IMR-90 (cell line): ENCODE data around the gene RAPGEFL1. TPM values are rescaled to one million over a fixed set of nuclear protein-coding genes. Genes with fewer than 3 reads are reported as not detected.

Experiments
- ATAC-seq: fragments of 200-7000 bp; cut with Tn5 transposase; 2 replicates; pipeline ENCODE4 v1.9.1; 2020; ENCODE audit warnings: low read depth, mild to moderate bottlenecking, moderate library complexity
- BruUV-seq: library from RNA; stranded (reverse); fragments of 400-500 nt; replicated peaks from 2 replicates; lab custom pipeline; 2021; lab: Mats Ljungman, UMichigan
- CTCF ChIA-PET: fragments of 300-600 bp; formaldehyde crosslinking; extraction: SDS; loops from one replicate; lab custom pipeline; 2021; ENCODE audit warnings: antibody characterized with exemption; lab: Yijun Ruan, JAX
- POLR2A ChIA-PET: fragments of 300-600 bp; sonication (Branson Sonifier 250); formaldehyde crosslinking; loops from one replicate; lab custom pipeline; 2022; ENCODE audit warnings: antibody characterized with exemption; ENCODE audit not compliant: unreplicated experiment; lab: Charles Lee
- DNase-seq: peaks from one replicate; pipeline ENCODE4 v3.0.0; 2013
- H2AFZ ChIP-seq: replicated peaks from 2 replicates; pipeline ENCODE3; 2013; ENCODE audit warnings: low read length, mild to moderate bottlenecking; ENCODE audit not compliant: poor library complexity
- H2AK5ac ChIP-seq: 2 replicates; pipeline ENCODE4 v1.6.1; 2013; ENCODE audit warnings: low read depth, low read length, inconsistent platforms
- H2AK9ac ChIP-seq: replicated peaks from 2 replicates; pipeline ENCODE3; 2013; ENCODE audit warnings: mild to moderate bottlenecking, low read depth, low read length, moderate library complexity; ENCODE audit not compliant: poor library complexity
- H2BK120ac ChIP-seq: 2 replicates; pipeline ENCODE4 v1.6.1; 2013; ENCODE audit warnings: low read depth, low read length, inconsistent platforms
- H2BK15ac ChIP-seq: 3 replicates; pipeline ENCODE4 v1.6.1; 2013; ENCODE audit warnings: low read depth, low read length, inconsistent platforms
- H2BK20ac ChIP-seq: 2 replicates; pipeline ENCODE4 v1.6.1; 2013; ENCODE audit warnings: low read depth, mild to moderate bottlenecking, inconsistent platforms, low read length, moderate library complexity
- H2BK5ac ChIP-seq: 2 replicates; pipeline ENCODE4 v1.6.1; 2013; ENCODE audit warnings: mild to moderate bottlenecking, low read depth, low read length, inconsistent platforms; ENCODE audit not compliant: poor library complexity, severe bottlenecking
- H3K14ac ChIP-seq: replicated peaks from 2 replicates; pipeline ENCODE4 v1.6.1; 2013; ENCODE audit warnings: low read depth, low read length, inconsistent platforms
- H3K18ac ChIP-seq: 2 replicates; pipeline ENCODE4 v1.6.1; 2013; ENCODE audit warnings: low read depth, low read length, control low read depth
- H3K23ac ChIP-seq: 2 replicates; pipeline ENCODE4 v1.6.1; 2013; ENCODE audit warnings: low read depth, low read length, inconsistent platforms
- H3K27ac ChIP-seq: 2 replicates; pipeline ENCODE4 v1.5.1; 2013; ENCODE audit warnings: mild to moderate bottlenecking, control low read depth, low read length; ENCODE audit not compliant: insufficient read depth
- H3K27me3 ChIP-seq: 2 replicates; pipeline ENCODE4 v1.6.1; 2013; ENCODE audit warnings: low read length; ENCODE audit not compliant: control insufficient read depth, insufficient read depth
- H3K36me3 ChIP-seq: 2 replicates; pipeline ENCODE4 v1.6.1; 2013; ENCODE audit warnings: low read length, mixed read lengths; ENCODE audit not compliant: control insufficient read depth, insufficient read depth
- H3K4ac ChIP-seq: 2 replicates; pipeline ENCODE4 v1.6.1; 2013; ENCODE audit warnings: low read depth, low read length, inconsistent platforms
- H3K4me1 ChIP-seq: 2 replicates; pipeline ENCODE4 v1.6.1; 2013; ENCODE audit warnings: low read length, mixed read lengths; ENCODE audit not compliant: control insufficient read depth, insufficient read depth
- H3K4me2 ChIP-seq: 2 replicates; pipeline ENCODE4 v1.6.1; 2013; ENCODE audit warnings: low read depth, mild to moderate bottlenecking, control low read depth, low read length, moderate library complexity
- H3K4me3 ChIP-seq: 2 replicates; pipeline ENCODE4 v1.5.1; 2013; ENCODE audit warnings: low read depth, mild to moderate bottlenecking, control low read depth, low read length, moderate library complexity; ENCODE audit not compliant: insufficient read depth
- H3K56ac ChIP-seq: 2 replicates; pipeline ENCODE4 v1.6.1; 2013; ENCODE audit warnings: low read length, inconsistent platforms; ENCODE audit not compliant: insufficient read depth; ENCODE audit errors: extremely low read depth
- H3K79me1 ChIP-seq, 2 experiments: 2 replicates each; pipeline ENCODE4 v1.6.1; 2013; ENCODE audit warnings: low read length in 2 of 2, inconsistent platforms in 1 of 2, low read depth in 1 of 2
- H3K9ac ChIP-seq: 2 replicates; pipeline ENCODE4 v1.6.1; 2013; ENCODE audit warnings: low read depth, low read length, control low read depth
- H3K9me1 ChIP-seq: 2 replicates; pipeline ENCODE4 v1.6.1; 2013; ENCODE audit warnings: low read length, inconsistent platforms; ENCODE audit not compliant: insufficient read depth
- H3K9me3 ChIP-seq: 2 replicates; pipeline ENCODE4 v1.6.1; 2013; ENCODE audit warnings: low read length; ENCODE audit not compliant: control insufficient read depth, insufficient read depth
- H4K20me1 ChIP-seq: 2 replicates; pipeline ENCODE4 v1.6.1; 2013; ENCODE audit warnings: low read length, inconsistent platforms; ENCODE audit not compliant: insufficient read depth
- H4K5ac ChIP-seq: 2 replicates; pipeline ENCODE4 v1.6.1; 2013; ENCODE audit warnings: mild to moderate bottlenecking, low read depth, low read length, control low read depth
- H4K8ac ChIP-seq, 2 experiments: 2 replicates each; pipeline ENCODE4 v1.6.1; 2013; ENCODE audit warnings: low read depth in 2 of 2, low read length in 2 of 2, control low read depth in 1 of 2, inconsistent platforms in 1 of 2
- H4K91ac ChIP-seq: 2 replicates; pipeline ENCODE4 v1.6.1; 2013; ENCODE audit warnings: low read depth, low read length, inconsistent platforms; ENCODE audit not compliant: insufficient read depth
- BHLHE40 ChIP-seq: fragments of 150-350 bp; IDR thresholded peaks from 2 replicates; pipeline ENCODE4 v1.6.1; 2016; ENCODE audit warnings: mild to moderate bottlenecking, low read depth, low read length
- CHD1 ChIP-seq: IDR thresholded peaks from 2 replicates; pipeline ENCODE4 v1.6.1; 2012; ENCODE audit warnings: low read depth, low read length, improper control_type of control experiment
- CTCF ChIP-seq: conservative IDR thresholded peaks from 2 replicates; pipeline ENCODE4 v1.5.1; 2012; ENCODE audit warnings: mild to moderate bottlenecking, low read depth, low read length, improper control_type of control experiment
- ELK1 ChIP-seq: fragments of 150-350 bp; IDR thresholded peaks from 2 replicates; pipeline ENCODE4 v1.6.1; 2016; ENCODE audit warnings: low read depth, mild to moderate bottlenecking, low read length, moderate library complexity, borderline replicate concordance
- MXI1 ChIP-seq: IDR thresholded peaks from 2 replicates; pipeline ENCODE4 v1.6.1; 2012; ENCODE audit warnings: low read depth, mild to moderate bottlenecking, low read length, moderate library complexity, borderline replicate concordance
- NFE2L2 ChIP-seq: fragments of 150-350 bp; IDR thresholded peaks from 2 replicates; pipeline ENCODE4 v1.6.1; 2016; ENCODE audit warnings: low read depth, mild to moderate bottlenecking, low read length
- POLR2A ChIP-seq: IDR thresholded peaks from 2 replicates; pipeline ENCODE4 v1.6.1; 2012; ENCODE audit warnings: mild to moderate bottlenecking, low read depth, low read length
- RCOR1 ChIP-seq: IDR thresholded peaks from 2 replicates; pipeline ENCODE4 v1.6.1; 2012; ENCODE audit warnings: mild to moderate bottlenecking, low read length, improper control_type of control experiment; ENCODE audit not compliant: insufficient replicate concordance
- SMC3 ChIP-seq: fragments of 150-350 bp; IDR thresholded peaks from 2 replicates; pipeline ENCODE4 v1.6.1; 2016; ENCODE audit warnings: low read depth, mild to moderate bottlenecking, antibody characterized with exemption, low read length, moderate library complexity
- USF2 ChIP-seq: fragments of 150-350 bp; IDR thresholded peaks from 2 replicates; pipeline ENCODE4 v1.6.1; 2017; ENCODE audit warnings: mild to moderate bottlenecking, antibody characterized with exemption, low read length, low read depth
- WGBS, 2 experiments: methylation state at CpG; one replicate each; pipeline versions ENCODE4 v1.1.5 to v1.1.7; 2013; ENCODE audit warnings: missing lambda C conversion rate in 2 of 2; ENCODE audit not compliant: insufficient read length in 1 of 2; ENCODE audit errors: extremely low coverage in 2 of 2; 5-methylcytosine and 5-hydroxymethylcytosine counted together
- dilution Hi-C: fragments of 300-500 bp; cut with HindIII; formaldehyde crosslinking; loops from one replicate; pipeline ENCODE4 v1.14.3; 2018; ENCODE audit warnings: low sequenced_read_pairs; ENCODE audit not compliant: unreplicated experiment
- in situ Hi-C: fragments of 300-500 bp; cut with MboI; formaldehyde crosslinking; loops from 3 replicates; pipeline ENCODE4 v1.14.3; 2019; ENCODE audit warnings: low sequenced_read_pairs, inconsistent platforms, mixed read lengths
- intact Hi-C: fragments of 100-400 bp; cut with micrococcal nuclease; formaldehyde crosslinking; loops from 2 replicates; pipeline ENCODE4 v1.10.0; 2022
- polyA plus RNA-seq, 3 experiments: library from polyadenylated mRNA; depleted of rRNA; stranded (reverse); fragments of >200 nt; gene quantifications; 2 replicates each; pipeline ENCODE4 v1.2.3, GENCODE V29; 2012; ENCODE audit warnings: low replicate concordance in 1 of 3
- total RNA-seq: library from RNA; depleted of rRNA; stranded (reverse); fragments of >200 nt; gene quantifications from 2 replicates; pipeline ENCODE4 v1.2.3, GENCODE V29; 2012

The RAPGEFL1 gene
- total and polyA plus RNA-seq, 2 of the 4 experiments (the other 2 are of a cell fraction), result 0.54 to 5.6 TPM

GRCh38 chr17:40178660-40179059, 1.4 kb downstream of the RAPGEFL1 start:
- Histone ChIP-seq H3K4me2 (no peak overlapping the region), H2AK9ac (no peak overlapping the region), H3K9ac (no peak overlapping the region), H4K20me1 (peaks cover 14% of the 10 kb centered on the region), H2BK15ac (no peak overlapping the region), H3K18ac (no peak overlapping the region), H3K56ac (no peak overlapping the region), H2AK5ac (no peak overlapping the region; the same call in 1 of the 2 replicates), H4K5ac (no peak overlapping the region), H2BK20ac (no peak overlapping the region), H3K9me3 (no peaks in the 10 kb centered on the region), H3K36me3 (peaks cover 20% of the 10 kb centered on the region), H3K4ac (no peak overlapping the region), H3K14ac (no peak overlapping the region), H3K23ac (no peak overlapping the region), H3K4me1 (peaks cover 17% of the 10 kb centered on the region), H4K8ac (no peak overlapping the region), H2BK120ac (no peak overlapping the region), H3K27me3 (no peaks in the 10 kb centered on the region), H3K27ac (no peak overlapping the region), H3K9me1 (peaks cover 8% of the 10 kb centered on the region; the same call in 1 of the 2 replicates), H2AFZ (no peak overlapping the region), H3K4me3 (no peak overlapping the region), H4K91ac (no peak overlapping the region), H3K79me1 (peaks cover 0 to 10% of the 10 kb centered on the region in 2 experiments; a peak in 2 of 4 replicates), H2BK5ac (no peak overlapping the region)
- no TSS peak for BruUV-seq
- ChIA-PET CTCF (interaction anchor here (0.6 kb wide), 1 partner anchor 14 kb away, joined by 5 read pairs; no protein-coding TSS in a partner anchor), POLR2A (no interaction called here)
- WGBS, 2 experiments, result 100% methylated on average over 3 of the region's 7 CpGs; no CpG with 5 or more reads in 1 of the 2 experiments
- DNase-seq (no peak), ATAC-seq (no peak)
- in situ Hi-C loops (no loop called here), intact Hi-C loops (no loop called here), dilution Hi-C loops (no loop called here)
- no peak for TF ChIP-seq CHD1
- TF ChIP-seq CTCF, result no peak
- TF ChIP-seq POLR2A, result no peak
- no peak for TF ChIP-seq RCOR1
- TF ChIP-seq BHLHE40, result no peak
- TF ChIP-seq ELK1, result no peak
- no peak for TF ChIP-seq SMC3
- TF ChIP-seq NFE2L2, result no peak
- TF ChIP-seq MXI1, result no peak
- no peak for TF ChIP-seq USF2
